KMS-11 (cell line): ENCODE results near the gene CTNNA3.

Experiments used
- H2AFZ ChIP-seq: fragments of 200-600 bp; sonication (generic); 2 replicates; pipeline ENCODE4 v1.6.1; 2016; ENCODE audit warnings: antibody characterized with exemption, mixed run types, low read depth
- H3K27ac ChIP-seq: fragments of 200-600 bp; sonication (generic); 2 replicates; pipeline ENCODE4 v1.6.1; 2016; ENCODE audit warnings: mild to moderate bottlenecking, mixed run types
- H3K27me3 ChIP-seq: fragments of 200-600 bp; sonication (generic); 2 replicates; pipeline ENCODE4 v1.6.1; 2017; ENCODE audit warnings: mild to moderate bottlenecking, low read depth, mixed run types, moderate library complexity; ENCODE audit not compliant: insufficient read depth
- H3K36me3 ChIP-seq: fragments of 200-600 bp; sonication (generic); 2 replicates; pipeline ENCODE4 v1.6.1; 2017; ENCODE audit warnings: mild to moderate bottlenecking, mixed run types; ENCODE audit not compliant: insufficient read depth
- H3K4me1 ChIP-seq: fragments of 200-600 bp; sonication (generic); 2 replicates; pipeline ENCODE4 v1.6.1; 2016; ENCODE audit warnings: mild to moderate bottlenecking, low read depth, mixed run types; ENCODE audit not compliant: poor library complexity, severe bottlenecking
- H3K4me2 ChIP-seq: fragments of 200-600 bp; sonication (generic); 2 replicates; pipeline ENCODE4 v1.7.0; 2016; ENCODE audit warnings: mild to moderate bottlenecking, mixed run types
- H3K4me3 ChIP-seq: fragments of 200-600 bp; sonication (generic); IDR thresholded peaks from 2 replicates; pipeline ENCODE4 v1.6.1; 2017; ENCODE audit warnings: low read depth, low read length, mixed read lengths; ENCODE audit not compliant: insufficient read depth
- H3K79me2 ChIP-seq: fragments of 200-600 bp; sonication (generic); 2 replicates; pipeline ENCODE4 v1.6.1; 2016; ENCODE audit warnings: low read depth, mixed run types; ENCODE audit not compliant: insufficient read depth
- H3K9ac ChIP-seq: fragments of 200-600 bp; sonication (generic); 2 replicates; pipeline ENCODE4 v1.6.1; 2016; ENCODE audit warnings: mild to moderate bottlenecking, mixed run types
- H4K20me1 ChIP-seq: fragments of 200-600 bp; sonication (generic); 2 replicates; pipeline ENCODE4 v1.6.1; 2016; ENCODE audit warnings: mild to moderate bottlenecking, mixed run types; ENCODE audit not compliant: insufficient read depth
- CTCF ChIP-seq: fragments of 200-600 bp; sonication (generic); conservative IDR thresholded peaks from 2 replicates; pipeline ENCODE4 v1.6.1; 2017; ENCODE audit warnings: low read depth, mild to moderate bottlenecking, antibody characterized with exemption, low read length, moderate library complexity, mixed read lengths

CTNNA3 gene

GRCh38 chr10:67115972-67116371 lies 580.0 kb downstream of the CTNNA3 start:
- Histone ChIP-seq H3K4me2 (no peak overlapping the region), H3K4me3 (no peak overlapping the region), H3K27me3 (no peaks in the 10 kb centered on the region), H3K27ac (no peak overlapping the region), H4K20me1 (no peaks in the 10 kb centered on the region), H2AFZ (no peak overlapping the region), H3K79me2 (no peaks in the 10 kb centered on the region), H3K4me1 (no peaks in the 10 kb centered on the region), H3K9ac (no peak overlapping the region), H3K36me3 (no peaks in the 10 kb centered on the region)
- TF ChIP-seq CTCF, result no peak

DNA sequence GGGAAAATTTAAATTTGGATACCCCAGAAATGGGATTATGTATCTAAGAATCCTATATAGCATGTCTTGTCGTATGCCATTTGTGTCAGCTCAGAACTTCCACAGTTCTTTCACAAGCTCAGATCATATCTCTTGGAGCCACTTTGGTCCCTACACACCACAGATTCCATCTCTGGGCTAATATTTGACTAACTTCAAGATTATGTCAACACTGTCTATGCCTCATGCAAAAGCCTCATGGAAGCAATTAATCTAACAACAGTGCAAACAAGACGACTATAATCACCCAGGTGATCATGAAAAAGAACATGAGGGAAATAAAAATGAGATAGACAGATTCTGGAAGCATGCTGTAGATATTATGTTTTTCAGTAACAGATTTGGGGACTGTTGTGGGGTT lies 581.0 kb downstream of the CTNNA3 start:
- Histone ChIP-seq H3K79me2 (no peaks in the 10 kb centered on the region), H3K4me2 (no peak overlapping the region)

DNA sequence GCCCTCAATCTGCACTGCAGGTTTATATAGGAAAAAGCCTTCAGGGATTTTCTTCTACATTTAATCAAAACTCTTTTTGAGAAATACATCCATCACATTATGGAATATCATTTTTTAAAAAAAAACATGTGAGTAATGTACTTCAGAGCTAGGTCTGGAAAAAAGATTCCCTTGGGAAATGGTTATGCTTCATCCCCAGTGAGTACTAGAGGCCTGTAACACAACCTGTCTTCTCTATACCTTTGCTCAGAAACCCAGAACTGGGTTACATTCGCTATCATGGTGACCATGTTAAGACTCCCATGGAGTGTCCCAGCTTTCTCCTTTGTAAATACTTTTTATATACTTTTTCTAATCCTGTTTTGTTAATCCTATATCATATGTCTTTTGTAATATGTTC lies 583.2 kb downstream of the CTNNA3 start:
- no peak overlapping the region for H3K4me3 ChIP-seq
- no peaks in the 10 kb centered on the region for H3K27me3 ChIP-seq
- no peak overlapping the region for H3K9ac ChIP-seq
- H3K4me1 ChIP-seq, result no peaks in the 10 kb centered on the region
- no peaks in the 10 kb centered on the region for H3K79me2 ChIP-seq
- no peak overlapping the region for H3K4me2 ChIP-seq
- TF ChIP-seq CTCF, result no peak
- H3K27ac ChIP-seq, result no peak overlapping the region
- H2AFZ ChIP-seq, result no peak overlapping the region
- H4K20me1 ChIP-seq, result no peaks in the 10 kb centered on the region
- H3K36me3 ChIP-seq, result no peaks in the 10 kb centered on the region

More for the DNA sequence above, 581.0 kb downstream of the CTNNA3 start:
- Histone ChIP-seq H3K27ac (no peak overlapping the region), H3K4me3 (no peak overlapping the region), H3K27me3 (no peaks in the 10 kb centered on the region), H2AFZ (no peak overlapping the region), H3K36me3 (no peaks in the 10 kb centered on the region), H4K20me1 (no peaks in the 10 kb centered on the region), H3K9ac (no peak overlapping the region), H3K4me1 (no peaks in the 10 kb centered on the region)
- TF ChIP-seq CTCF, result no peak

DNA sequence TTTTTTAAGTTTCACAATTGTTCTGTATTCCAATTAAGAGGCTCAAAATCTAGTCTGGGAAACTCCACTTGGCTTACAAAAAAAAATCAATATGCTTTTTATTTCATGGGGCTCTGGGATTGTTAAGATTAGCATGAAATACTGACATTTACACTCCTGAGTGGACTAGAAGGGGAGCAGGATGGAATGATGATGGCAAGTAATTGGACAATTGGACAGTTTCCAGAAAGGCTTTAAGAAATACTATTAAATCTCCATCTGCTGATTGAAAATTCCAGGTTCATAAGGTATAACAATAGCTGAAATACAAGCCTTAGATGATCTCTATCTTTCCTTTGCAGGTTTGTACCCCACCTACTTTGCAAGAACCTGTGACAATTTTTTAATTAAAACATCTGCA lies 585.7 kb downstream of the CTNNA3 start:
- H3K9ac ChIP-seq, result no peak overlapping the region
- H3K4me2 ChIP-seq, result no peak overlapping the region
- no peak overlapping the region for H3K4me3 ChIP-seq
- H3K4me1 ChIP-seq, result no peaks in the 10 kb centered on the region
- TF ChIP-seq CTCF, result no peak
- no peak overlapping the region for H2AFZ ChIP-seq
- H3K27ac ChIP-seq, result no peak overlapping the region
- no peaks in the 10 kb centered on the region for H3K79me2 ChIP-seq
- no peaks in the 10 kb centered on the region for H3K36me3 ChIP-seq
- H4K20me1 ChIP-seq, result no peaks in the 10 kb centered on the region
- H3K27me3 ChIP-seq, result no peaks in the 10 kb centered on the region

DNA sequence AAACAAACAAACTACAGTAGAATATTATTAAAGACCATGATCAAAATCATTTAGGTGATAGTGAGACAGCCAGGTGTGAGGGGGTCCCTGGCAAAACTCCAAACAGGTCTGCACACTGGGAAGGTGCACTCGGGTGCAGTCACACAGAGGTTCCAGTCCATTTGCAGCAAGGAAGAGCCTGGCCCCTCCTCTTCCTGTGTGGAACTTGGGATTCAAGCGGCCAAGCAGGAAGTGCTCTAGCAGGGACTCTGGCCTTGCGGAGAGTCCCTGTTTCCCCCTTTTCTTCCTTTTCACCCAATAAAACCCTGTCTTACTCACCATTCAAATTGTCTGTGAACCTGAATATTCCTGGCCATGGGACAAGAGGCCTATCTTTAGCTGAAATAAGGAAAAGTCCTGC lies 588.3 kb downstream of the CTNNA3 start:
- Histone ChIP-seq H3K4me1 (no peaks in the 10 kb centered on the region), H3K4me3 (no peak overlapping the region), H3K27ac (no peak overlapping the region), H3K9ac (no peak overlapping the region), H3K4me2 (no peak overlapping the region), H2AFZ (no peak overlapping the region), H3K36me3 (no peaks in the 10 kb centered on the region), H4K20me1 (no peaks in the 10 kb centered on the region), H3K79me2 (no peaks in the 10 kb centered on the region), H3K27me3 (no peaks in the 10 kb centered on the region)
- TF ChIP-seq CTCF, result no peak
